Measurements from ENCODE around the gene CRYL1. TPM values are rescaled to one million over a fixed set of nuclear protein-coding genes. Genes with fewer than 3 reads are reported as not detected.

CRYL1 gene
- total and polyA plus RNA-seq, 9 of the 15 experiments (the other 6 are each of a cell fraction or from before 2014, with no cell fraction given), result 1.0 to 6.9 (median 2.4) TPM

DNA sequence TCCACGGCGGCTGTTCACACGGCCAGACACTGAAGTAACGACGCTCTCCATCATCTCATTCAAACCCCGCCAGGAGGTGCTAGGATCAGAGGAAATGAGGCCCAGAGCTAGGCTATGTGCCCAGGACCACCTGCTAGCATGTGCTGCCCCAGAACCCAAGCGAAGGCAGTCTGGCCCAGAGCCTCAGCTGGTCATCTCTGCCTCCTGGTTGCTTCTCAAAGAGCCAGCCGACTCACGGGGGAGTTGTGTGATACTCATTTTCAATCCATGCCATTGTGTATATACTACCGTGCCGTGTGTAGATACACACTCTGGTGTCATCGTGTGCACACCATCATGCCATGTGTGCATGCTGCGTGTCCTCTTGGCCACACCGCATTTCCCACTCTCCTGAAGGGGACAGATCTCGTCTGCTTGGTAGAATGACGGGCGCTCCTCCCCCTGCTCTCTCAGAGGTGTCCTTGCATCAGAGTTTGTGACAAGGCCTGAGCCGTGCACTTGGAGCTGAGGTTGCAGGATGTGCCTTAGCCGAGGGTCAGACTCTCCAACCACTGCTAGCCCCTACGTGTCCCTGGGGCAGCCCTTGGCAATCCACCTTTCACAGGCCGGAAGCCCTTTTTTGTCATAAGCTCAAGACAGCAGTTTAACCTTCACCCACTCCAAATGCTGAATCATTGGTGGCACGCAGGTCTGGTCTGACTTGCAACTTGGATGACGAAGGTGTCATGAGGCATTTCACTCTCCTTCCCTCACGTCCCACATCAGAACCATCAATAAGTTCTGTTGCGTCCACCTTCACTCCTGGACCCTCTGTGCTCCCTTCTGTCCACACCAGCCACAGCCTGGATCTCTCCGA, 130.4 kb downstream of the CRYL1 start (continued):
- no peak for TF ChIP-seq NFIX (CRISPR knock-in tag; IDR thresholded peaks at IDR 0.05; ENCODE audit: low read depth)
- TF ChIP-seq, protein P1, sequence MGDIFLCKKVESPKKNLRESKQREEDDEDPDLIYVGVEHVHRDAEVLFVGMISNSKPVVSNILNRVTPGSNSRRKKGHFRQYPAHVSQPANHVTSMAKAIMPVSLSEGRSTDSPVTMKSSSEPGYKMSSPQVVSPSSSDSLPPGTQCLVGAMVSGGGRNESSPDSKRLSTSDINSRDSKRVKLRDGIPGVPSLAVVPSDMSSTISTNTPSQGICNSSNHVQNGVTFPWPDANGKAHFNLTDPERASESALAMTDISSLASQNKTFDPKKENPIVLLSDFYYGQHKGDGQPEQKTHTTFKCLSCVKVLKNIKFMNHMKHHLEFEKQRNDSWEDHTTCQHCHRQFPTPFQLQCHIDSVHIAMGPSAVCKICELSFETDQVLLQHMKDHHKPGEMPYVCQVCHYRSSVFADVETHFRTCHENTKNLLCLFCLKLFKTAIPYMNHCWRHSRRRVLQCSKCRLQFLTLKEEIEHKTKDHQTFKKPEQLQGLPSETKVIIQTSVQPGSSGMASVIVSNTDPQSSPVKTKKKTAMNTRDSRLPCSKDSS (IDR thresholded peaks at IDR 0.05; ENCODE audit: low read depth, partially characterized antibody), result no peak
- TF ChIP-seq E2F3 (CRISPR knock-in tag; IDR thresholded peaks at IDR 0.05), result no peak
- no peak for TF ChIP-seq DMBX1 (CRISPR knock-in tag; IDR thresholded peaks at IDR 0.05; ENCODE audit: borderline replicate concordance)
- TF ChIP-seq, protein P2, sequence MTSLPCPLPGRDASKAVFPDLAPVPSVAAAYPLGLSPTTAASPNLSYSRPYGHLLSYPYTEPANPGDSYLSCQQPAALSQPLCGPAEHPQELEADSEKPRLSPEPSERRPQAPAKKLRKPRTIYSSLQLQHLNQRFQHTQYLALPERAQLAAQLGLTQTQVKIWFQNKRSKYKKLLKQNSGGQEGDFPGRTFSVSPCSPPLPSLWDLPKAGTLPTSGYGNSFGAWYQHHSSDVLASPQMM (CRISPR knock-in tag; IDR thresholded peaks at IDR 0.05), result no peak
- TF ChIP-seq, protein P3, sequence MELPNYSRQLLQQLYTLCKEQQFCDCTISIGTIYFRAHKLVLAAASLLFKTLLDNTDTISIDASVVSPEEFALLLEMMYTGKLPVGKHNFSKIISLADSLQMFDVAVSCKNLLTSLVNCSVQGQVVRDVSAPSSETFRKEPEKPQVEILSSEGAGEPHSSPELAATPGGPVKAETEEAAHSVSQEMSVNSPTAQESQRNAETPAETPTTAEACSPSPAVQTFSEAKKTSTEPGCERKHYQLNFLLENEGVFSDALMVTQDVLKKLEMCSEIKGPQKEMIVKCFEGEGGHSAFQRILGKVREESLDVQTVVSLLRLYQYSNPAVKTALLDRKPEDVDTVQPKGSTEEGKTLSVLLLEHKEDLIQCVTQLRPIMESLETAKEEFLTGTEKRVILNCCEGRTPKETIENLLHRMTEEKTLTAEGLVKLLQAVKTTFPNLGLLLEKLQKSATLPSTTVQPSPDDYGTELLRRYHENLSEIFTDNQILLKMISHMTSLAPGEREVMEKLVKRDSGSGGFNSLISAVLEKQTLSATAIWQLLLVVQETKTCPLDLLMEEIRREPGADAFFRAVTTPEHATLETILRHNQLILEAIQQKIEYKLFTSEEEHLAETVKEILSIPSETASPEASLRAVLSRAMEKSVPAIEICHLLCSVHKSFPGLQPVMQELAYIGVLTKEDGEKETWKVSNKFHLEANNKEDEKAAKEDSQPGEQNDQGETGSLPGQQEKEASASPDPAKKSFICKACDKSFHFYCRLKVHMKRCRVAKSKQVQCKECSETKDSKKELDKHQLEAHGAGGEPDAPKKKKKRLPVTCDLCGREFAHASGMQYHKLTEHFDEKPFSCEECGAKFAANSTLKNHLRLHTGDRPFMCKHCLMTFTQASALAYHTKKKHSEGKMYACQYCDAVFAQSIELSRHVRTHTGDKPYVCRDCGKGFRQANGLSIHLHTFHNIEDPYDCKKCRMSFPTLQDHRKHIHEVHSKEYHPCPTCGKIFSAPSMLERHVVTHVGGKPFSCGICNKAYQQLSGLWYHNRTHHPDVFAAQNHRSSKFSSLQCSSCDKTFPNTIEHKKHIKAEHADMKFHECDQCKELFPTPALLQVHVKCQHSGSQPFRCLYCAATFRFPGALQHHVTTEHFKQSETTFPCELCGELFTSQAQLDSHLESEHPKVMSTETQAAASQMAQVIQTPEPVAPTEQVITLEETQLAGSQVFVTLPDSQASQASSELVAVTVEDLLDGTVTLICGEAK (IDR thresholded peaks at IDR 0.05), result no peak
- TF ChIP-seq, protein P3 (CRISPR knock-in tag; IDR thresholded peaks at IDR 0.05), result no peak
- TF ChIP-seq NBN (IDR thresholded peaks at IDR 0.05; ENCODE audit: low read depth), result no peak

Data from K562 (cell line).